ENCODE results near the gene IL23R.
A peak's percentile ranks its signal among the peaks of the same experiment; 100 is the strongest.

GRCh38 chr1:67261680-67262079 is 95.4 kb downstream of the IL23R start:
- peak; percentile 53 for TF ChIP-seq CTCF (IDR thresholded peaks at IDR 0.05; ENCODE audit: low read length)
- no peak for TF ChIP-seq EZH2 (IDR thresholded peaks at IDR 0.05; ENCODE audit: borderline replicate concordance, low read length)
